T-helper 17 cell (primary cell): Measurements from ENCODE around the gene HMGB3. TPM values are rescaled to one million over a fixed set of nuclear protein-coding genes. Genes with fewer than 3 reads are reported as not detected.
"Not testable (repeated sequence)": the region's sequence is repeated elsewhere in the genome, so short reads cannot be mapped to it uniquely, and the experiment has no call there.

Experiments used
- ATAC-seq: fragments of 150-1000 bp; cut with Tn5 transposase; 2 replicates; pipeline ENCODE4 v1.10.0; 2021; ENCODE audit warnings: mild to moderate bottlenecking, moderate library complexity
- DNase-seq, 3 donors: peaks; one replicate each; pipeline versions ENCODE4 v3.0.0 to v3.0.0-alpha.2; 2020 to 2021
- H3K9me3 ChIP-seq: one replicate; pipeline ENCODE4 v1.7.0; 2013; ENCODE audit warnings: low read length, mild to moderate bottlenecking; ENCODE audit not compliant: control insufficient read depth, poor library complexity, severe bottlenecking
- H3K27ac Mint-ChIP-seq: one replicate; pipeline ENCODE4 v1.8.0; 2022; ENCODE audit warnings: mild to moderate bottlenecking, moderate library complexity, mixed read lengths
- H3K27me3 Mint-ChIP-seq: one replicate; pipeline ENCODE4 v1.8.0; 2022; ENCODE audit warnings: mixed read lengths
- H3K36me3 Mint-ChIP-seq: one replicate; pipeline ENCODE4 v1.8.0; 2022; ENCODE audit warnings: low read depth, mixed read lengths
- H3K4me1 Mint-ChIP-seq: one replicate; pipeline ENCODE4 v1.8.0; 2022; ENCODE audit warnings: mild to moderate bottlenecking, mixed read lengths
- H3K4me3 Mint-ChIP-seq: one replicate; pipeline ENCODE4 v1.8.0; 2022; ENCODE audit warnings: mild to moderate bottlenecking, moderate library complexity, mixed read lengths
- total RNA-seq, 4 donors: library from RNA in 2 of 4; stranded (reverse) in 2 of 4; gene quantifications; one replicate each; pipeline ENCODE4 v1.2.3 and lab custom pipeline; 2022 to 2026

HMGB3 gene
- total RNA-seq, 2 donors from 2014 or later, result 4.6 to 5.4 TPM

- H3K27me3 Mint-ChIP-seq, result peaks cover 4% of the 10 kb centered on the region
- H3K4me1 Mint-ChIP-seq, result no peaks in the 10 kb centered on the region
- no peak overlapping the region for H3K4me3 Mint-ChIP-seq
- H3K36me3 Mint-ChIP-seq, result no peaks in the 10 kb centered on the region
- no peak overlapping the region for H3K27ac Mint-ChIP-seq
- DNase-seq (no peak), ATAC-seq (no peak)
- H3K9me3 ChIP-seq, result no peaks in the 10 kb centered on the region
Observed at GRCh38 chrX:150961631-150962030, 21.5 kb upstream of the HMGB3 start.

GRCh38 chrX:150964416-150964815 lies 18.7 kb upstream of the HMGB3 start:
- H3K36me3 Mint-ChIP-seq, H3K4me1 Mint-ChIP-seq, H3K9me3 ChIP-seq, ATAC-seq, H3K27ac Mint-ChIP-seq, DNase-seq, H3K27me3 Mint-ChIP-seq, H3K4me3 Mint-ChIP-seq: not testable (repeated sequence)

- Mint-ChIP-seq H3K4me1 (no peaks in the 10 kb centered on the region), H3K27ac (no peak overlapping the region), H3K36me3 (no peaks in the 10 kb centered on the region), H3K27me3 (peaks cover 4% of the 10 kb centered on the region), H3K4me3 (no peak overlapping the region)
- DNase-seq (no peak), ATAC-seq (no peak)
- no peaks in the 10 kb centered on the region for H3K9me3 ChIP-seq
Observed at GRCh38 chrX:150966235-150966634, 16.9 kb upstream of the HMGB3 start.

- Mint-ChIP-seq H3K27me3 (peaks cover 4% of the 10 kb centered on the region), H3K4me3 (no peak overlapping the region)
Observed at GRCh38 chrX:150966742-150967141, 16.4 kb upstream of the HMGB3 start.

GRCh38 chrX:150967786-150968185 lies 15.3 kb upstream of the HMGB3 start:
- no peaks in the 10 kb centered on the region for H3K9me3 ChIP-seq
- DNase-seq, result no peak
- Mint-ChIP-seq H3K27ac (no peak overlapping the region), H3K4me1 (no peaks in the 10 kb centered on the region), H3K4me3 (no peak overlapping the region), H3K27me3 (peaks cover 4% of the 10 kb centered on the region), H3K36me3 (no peaks in the 10 kb centered on the region)
- no peak for ATAC-seq

More at GRCh38 chrX:150966742-150967141, 16.4 kb upstream of the HMGB3 start:
- no peaks in the 10 kb centered on the region for H3K9me3 ChIP-seq
- H3K36me3 Mint-ChIP-seq, result no peaks in the 10 kb centered on the region
- H3K4me1 Mint-ChIP-seq, result no peaks in the 10 kb centered on the region
- no peak for ATAC-seq
- no peak for DNase-seq
- no peak overlapping the region for H3K27ac Mint-ChIP-seq

GRCh38 chrX:150968862-150969720 lies 14.0 kb upstream of the HMGB3 start:
- no peak for ATAC-seq
- Mint-ChIP-seq H3K4me3 (no peak overlapping the region), H3K27me3 (peaks cover 4% of the 10 kb centered on the region), H3K36me3 (peaks cover 3% of the 10 kb centered on the region), H3K4me1 (no peaks in the 10 kb centered on the region), H3K27ac (no peak overlapping the region)
- H3K9me3 ChIP-seq, result no peaks in the 10 kb centered on the region
- no peak for DNase-seq

GRCh38 chrX:150972450-150972849 lies 10.7 kb upstream of the HMGB3 start:
- Mint-ChIP-seq H3K4me3 (no peak overlapping the region), H3K27ac (no peak overlapping the region), H3K4me1 (no peaks in the 10 kb centered on the region), H3K36me3 (peaks cover 3% of the 10 kb centered on the region), H3K27me3 (no peaks in the 10 kb centered on the region)
- H3K9me3 ChIP-seq, result no peaks in the 10 kb centered on the region
- ATAC-seq, result no peak
- no peak for DNase-seq

- Mint-ChIP-seq H3K4me3 (no peak overlapping the region), H3K27me3 (no peaks in the 10 kb centered on the region), H3K4me1 (no peaks in the 10 kb centered on the region), H3K36me3 (peaks cover 3% of the 10 kb centered on the region), H3K27ac (no peak overlapping the region)
- ATAC-seq (no peak), DNase-seq (no peak)
- no peaks in the 10 kb centered on the region for H3K9me3 ChIP-seq
Observed at GRCh38 chrX:150975655-150976390, 7.3 kb upstream of the HMGB3 start.

GRCh38 chrX:150977411-150978162 lies 5.5 kb upstream of the HMGB3 start:
- H3K36me3 Mint-ChIP-seq, result peaks cover 3% of the 10 kb centered on the region

GRCh38 chrX:150980186-150980585 lies 2.9 kb upstream of the HMGB3 start:
- DNase-seq, result no peak
- H3K9me3 ChIP-seq, result no peaks in the 10 kb centered on the region
- H3K27me3 Mint-ChIP-seq, result no peaks in the 10 kb centered on the region
- no peak for ATAC-seq
- H3K36me3 Mint-ChIP-seq, result no peaks in the 10 kb centered on the region
- no peak overlapping the region for H3K4me3 Mint-ChIP-seq
- H3K27ac Mint-ChIP-seq, result no peak overlapping the region
- peaks cover 4% of the 10 kb centered on the region for H3K4me1 Mint-ChIP-seq

More at GRCh38 chrX:150977411-150978162, 5.5 kb upstream of the HMGB3 start:
- DNase-seq (no peak), ATAC-seq (no peak)
- H3K4me1 Mint-ChIP-seq, result no peaks in the 10 kb centered on the region
- no peak overlapping the region for H3K27ac Mint-ChIP-seq
- H3K27me3 Mint-ChIP-seq, result no peaks in the 10 kb centered on the region
- H3K4me3 Mint-ChIP-seq, result no peak overlapping the region
- H3K9me3 ChIP-seq, result no peaks in the 10 kb centered on the region

- ATAC-seq, result no peak
- H3K27me3 Mint-ChIP-seq, result no peaks in the 10 kb centered on the region
- H3K4me1 Mint-ChIP-seq, result peaks cover 4% of the 10 kb centered on the region
- no peaks in the 10 kb centered on the region for H3K9me3 ChIP-seq
- H3K4me3 Mint-ChIP-seq, result no peak overlapping the region
- no peak overlapping the region for H3K27ac Mint-ChIP-seq
- no peaks in the 10 kb centered on the region for H3K36me3 Mint-ChIP-seq
- no peak for DNase-seq
Observed at GRCh38 chrX:150980711-150981110, 2.4 kb upstream of the HMGB3 start.

GRCh38 chrX:150982235-150982787 lies 824 bp upstream of the HMGB3 start:
- H3K4me1 Mint-ChIP-seq, result peaks cover 4% of the 10 kb centered on the region
- DNase-seq (no peak), ATAC-seq (no peak)
- peak overlapping the region; percentile 80 for H3K4me3 Mint-ChIP-seq
- no peaks in the 10 kb centered on the region for H3K9me3 ChIP-seq
- no peak overlapping the region for H3K27ac Mint-ChIP-seq
- H3K27me3 Mint-ChIP-seq, result no peaks in the 10 kb centered on the region
- H3K36me3 Mint-ChIP-seq, result no peaks in the 10 kb centered on the region
